SH-SY5Y (cell line): ENCODE data around the gene EMC9.

ENCODE experiments used
- GATA2 ChIP-seq: IDR thresholded peaks from 2 replicates; pipeline ENCODE4 v1.6.1; 2011; ENCODE audit warnings: mild to moderate bottlenecking, low read depth, low read length
- GATA3 ChIP-seq: IDR thresholded peaks from 2 replicates; pipeline ENCODE4 v1.6.1; 2011; ENCODE audit warnings: low read depth, mild to moderate bottlenecking, low read length, moderate library complexity

Gene EMC9

GRCh38 chr14:24089890-24090289 is 51.5 kb downstream of the EMC9 start:
- no peak for TF ChIP-seq GATA2
- no peak for TF ChIP-seq GATA3
